GM15510 (cell line): ENCODE measurements around the gene CTF1.

Experiments used
- POLR2A ChIP-seq: IDR thresholded peaks from 3 replicates; pipeline ENCODE4 v1.6.1; 2011; ENCODE audit warnings: borderline replicate concordance; ENCODE audit not compliant: insufficient read length; ENCODE audit errors: extremely low read depth

The CTF1 gene

GRCh38 chr16:30882429-30883310 is 13.7 kb upstream of the CTF1 start:
- no peak for TF ChIP-seq POLR2A

- TF ChIP-seq POLR2A: no peak
Observed at GRCh38 chr16:30884760-30885159, 11.7 kb upstream of the CTF1 start.

- TF ChIP-seq POLR2A: no peak
Observed at GRCh38 chr16:30885196-30885595, 11.2 kb upstream of the CTF1 start.

- TF ChIP-seq POLR2A: no peak
Observed at GRCh38 chr16:30886145-30886544, 10.3 kb upstream of the CTF1 start.

- TF ChIP-seq POLR2A: no peak
Observed at GRCh38 chr16:30887927-30888326, 8.5 kb upstream of the CTF1 start.

GRCh38 chr16:30888856-30889499 is 7.4 kb upstream of the CTF1 start:
- TF ChIP-seq POLR2A: no peak

- TF ChIP-seq POLR2A: no peak
Observed at GRCh38 chr16:30889721-30890120, 6.7 kb upstream of the CTF1 start.

GRCh38 chr16:30892670-30893416 is 3.6 kb upstream of the CTF1 start:
- no peak for TF ChIP-seq POLR2A

GRCh38 chr16:30893417-30893743 is 3.0 kb upstream of the CTF1 start:
- TF ChIP-seq POLR2A: no peak

GRCh38 chr16:30893744-30894539 is 2.5 kb upstream of the CTF1 start, which contains the start of gene BCL7C:
Gene BCL7C, minus strand, starts transcription at chr16:30894077. Its CDS starts 133 bp downstream, at chr16:30893944.
- peak; percentile 71 for TF ChIP-seq POLR2A

- TF ChIP-seq POLR2A: no peak
Observed at GRCh38 chr16:30894540-30895368, 1.7 kb upstream of the CTF1 start.

GRCh38 chr16:30895627-30896260 is 670 bp upstream of the CTF1 start:
- TF ChIP-seq POLR2A: no peak

GRCh38 chr16:30896889-30897733 is 697 bp downstream of the CTF1 start:
- TF ChIP-seq POLR2A: peak; percentile 26

- no peak for TF ChIP-seq POLR2A
Observed at GRCh38 chr16:30899794-30900193, 3.4 kb downstream of the CTF1 start.
